Smooth muscle cell (in vitro differentiated cells): ENCODE data around the gene MYBPC3. TPM values are rescaled to one million over a fixed set of nuclear protein-coding genes. Genes with fewer than 3 reads are reported as not detected.

ENCODE experiments used
- DNase-seq: peaks from one replicate; lab custom pipeline; 2025; ENCODE audit not compliant: unreplicated experiment; lab: John Stamatoyannopoulos, UW
- H2AFZ ChIP-seq: fragments of 200-600 bp; sonication (generic); 2 replicates; pipeline ENCODE4 v1.6.0; 2016; ENCODE audit warnings: antibody characterized with exemption, low read depth, mild to moderate bottlenecking
- H3F3A ChIP-seq: fragments of 200-600 bp; sonication (generic); 2 replicates; pipeline ENCODE4 v1.6.0; 2017; ENCODE audit warnings: antibody characterized with exemption, low read depth
- H3K27ac ChIP-seq: fragments of 200-600 bp; sonication (generic); 2 replicates; pipeline ENCODE4 v1.5.1; 2016; ENCODE audit warnings: low read depth, mild to moderate bottlenecking
- H3K27me3 ChIP-seq: fragments of 200-600 bp; sonication (generic); 2 replicates; pipeline ENCODE4 v1.6.1; 2016; ENCODE audit warnings: low read depth, mild to moderate bottlenecking
- H3K36me3 ChIP-seq: fragments of 200-600 bp; sonication (generic); 2 replicates; pipeline ENCODE4 v1.5.1; 2016; ENCODE audit warnings: low read depth
- H3K4me1 ChIP-seq: fragments of 200-600 bp; sonication (generic); 2 replicates; pipeline ENCODE4 v1.5.1; 2016; ENCODE audit warnings: low read depth
- H3K4me2 ChIP-seq: fragments of 200-600 bp; sonication (generic); 2 replicates; pipeline ENCODE4 v1.6.0; 2016; ENCODE audit warnings: mild to moderate bottlenecking
- H3K4me3 ChIP-seq: fragments of 200-600 bp; sonication (generic); 2 replicates; pipeline ENCODE4 v1.5.1; 2016; ENCODE audit warnings: mild to moderate bottlenecking
- H3K79me2 ChIP-seq: fragments of 200-600 bp; sonication (generic); 2 replicates; pipeline ENCODE4 v1.6.0; 2016; ENCODE audit warnings: low read depth, mild to moderate bottlenecking
- H3K9ac ChIP-seq: fragments of 200-600 bp; sonication (generic); 2 replicates; pipeline ENCODE4 v1.6.0; 2016; ENCODE audit warnings: low read depth
- H3K9me3 ChIP-seq: fragments of 200-600 bp; sonication (generic); replicated peaks from 2 replicates; pipeline ENCODE4 v1.5.1; 2016; ENCODE audit warnings: low read depth
- H4K20me1 ChIP-seq: fragments of 200-600 bp; sonication (generic); 2 replicates; pipeline ENCODE4 v1.6.0; 2016; ENCODE audit warnings: low read depth
- WGBS: methylation state at CpG from one replicate; pipeline ENCODE4 v1.1.7; 2016; ENCODE audit warnings: low lambda C conversion rate; 5-methylcytosine and 5-hydroxymethylcytosine counted together
- polyA plus RNA-seq: library from polyadenylated mRNA; unstranded; fragments of >200 nt; fragmentation: Nextera tagmentation; extraction: Ambion mirVana; gene quantifications from 2 replicates; pipeline ENCODE4 v1.2.1, GENCODE V29; 2016
- total RNA-seq: library from RNA; depleted of rRNA; stranded (reverse); fragments of >200 nt; gene quantifications from 2 replicates; pipeline ENCODE4 v1.2.3, GENCODE V29; 2014
- TF ChIP-seq, protein P1 (sequence below): fragments of 200-600 bp; sonication (generic); IDR thresholded peaks from 2 replicates; pipeline ENCODE4 v1.5.1; 2017; ENCODE audit warnings: borderline replicate concordance, mild to moderate bottlenecking, antibody characterized with exemption; ENCODE audit not compliant: insufficient read depth, poor library complexity, severe bottlenecking

MYBPC3 gene
- total and polyA plus RNA-seq, 2 experiments from 2014 or later: 0.03 TPM; not detected in 1

DNA sequence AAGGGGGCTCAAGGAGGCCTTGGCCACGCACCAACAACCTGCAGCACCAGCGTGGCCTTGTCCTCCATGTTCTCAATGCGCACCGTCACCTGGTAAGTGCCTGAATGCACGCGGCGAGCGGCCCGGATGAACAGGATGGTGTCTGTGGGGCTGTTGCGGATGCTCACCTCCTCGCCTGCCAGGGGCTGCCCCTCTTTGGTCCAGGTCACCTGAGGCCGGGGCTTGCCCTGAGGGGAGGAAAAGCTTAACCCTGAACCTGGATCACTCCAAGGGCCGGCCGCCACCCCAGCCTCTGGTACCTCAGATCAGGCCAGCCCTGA, 19.0 kb downstream of the MYBPC3 start:
- Histone ChIP-seq H3K79me2 (no peaks in the 10 kb centered on the region), H3K9ac (no peak overlapping the region), H2AFZ (no peak overlapping the region), H3K4me1 (no peaks in the 10 kb centered on the region), H3K4me2 (no peak overlapping the region), H3K27ac (no peak overlapping the region), H3F3A (no peaks in the 10 kb centered on the region), H3K36me3 (no peaks in the 10 kb centered on the region), H3K4me3 (no peak overlapping the region), H3K27me3 (no peaks in the 10 kb centered on the region), H3K9me3 (no peaks in the 10 kb centered on the region), H4K20me1 (no peaks in the 10 kb centered on the region)
- WGBS: 92% methylated on average over 14 of the region's 14 CpGs
- DNase-seq: no peak
- TF ChIP-seq, protein P1, sequence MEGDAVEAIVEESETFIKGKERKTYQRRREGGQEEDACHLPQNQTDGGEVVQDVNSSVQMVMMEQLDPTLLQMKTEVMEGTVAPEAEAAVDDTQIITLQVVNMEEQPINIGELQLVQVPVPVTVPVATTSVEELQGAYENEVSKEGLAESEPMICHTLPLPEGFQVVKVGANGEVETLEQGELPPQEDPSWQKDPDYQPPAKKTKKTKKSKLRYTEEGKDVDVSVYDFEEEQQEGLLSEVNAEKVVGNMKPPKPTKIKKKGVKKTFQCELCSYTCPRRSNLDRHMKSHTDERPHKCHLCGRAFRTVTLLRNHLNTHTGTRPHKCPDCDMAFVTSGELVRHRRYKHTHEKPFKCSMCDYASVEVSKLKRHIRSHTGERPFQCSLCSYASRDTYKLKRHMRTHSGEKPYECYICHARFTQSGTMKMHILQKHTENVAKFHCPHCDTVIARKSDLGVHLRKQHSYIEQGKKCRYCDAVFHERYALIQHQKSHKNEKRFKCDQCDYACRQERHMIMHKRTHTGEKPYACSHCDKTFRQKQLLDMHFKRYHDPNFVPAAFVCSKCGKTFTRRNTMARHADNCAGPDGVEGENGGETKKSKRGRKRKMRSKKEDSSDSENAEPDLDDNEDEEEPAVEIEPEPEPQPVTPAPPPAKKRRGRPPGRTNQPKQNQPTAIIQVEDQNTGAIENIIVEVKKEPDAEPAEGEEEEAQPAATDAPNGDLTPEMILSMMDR: no peak

DNA sequence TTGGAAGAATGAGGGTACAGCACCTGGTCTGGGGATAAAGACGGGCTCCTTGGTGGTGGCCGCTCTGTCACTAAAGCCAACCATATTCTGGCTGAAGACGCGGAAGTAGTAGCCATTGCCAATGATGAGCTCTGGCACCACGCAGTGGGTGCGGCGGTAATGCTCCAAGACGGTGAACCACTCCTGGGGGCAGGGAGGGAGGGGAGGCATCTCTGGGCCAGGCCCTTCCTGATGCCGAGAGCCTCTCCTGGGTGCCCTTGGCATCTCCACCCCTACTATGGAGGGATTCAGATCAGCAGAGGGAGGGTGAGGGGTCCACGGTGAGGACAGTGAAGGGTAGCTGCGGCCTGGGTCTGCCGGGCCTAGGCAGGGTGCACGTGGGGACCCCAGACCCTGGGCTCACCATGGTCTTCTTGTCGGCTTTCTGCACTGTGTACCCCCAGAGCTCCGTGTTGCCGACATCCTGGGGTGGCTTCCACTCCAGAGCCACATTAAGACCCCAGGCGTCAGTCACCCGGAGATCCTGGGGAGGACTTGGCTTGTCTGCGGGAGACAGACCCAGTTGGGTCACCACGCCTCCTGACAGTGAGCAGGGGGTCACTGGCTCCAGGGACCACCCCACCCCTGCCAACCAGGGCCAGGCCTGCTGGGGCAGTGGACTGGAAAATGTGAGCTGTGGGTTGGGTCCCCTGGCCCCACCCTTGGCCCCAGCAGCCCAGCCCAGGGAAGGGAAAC, 19.5 kb downstream of the MYBPC3 start:
- Histone ChIP-seq H3K4me2 (no peak overlapping the region), H3F3A (no peaks in the 10 kb centered on the region), H3K79me2 (no peaks in the 10 kb centered on the region), H3K9me3 (no peaks in the 10 kb centered on the region), H3K4me3 (no peak overlapping the region), H4K20me1 (no peaks in the 10 kb centered on the region), H3K27me3 (no peaks in the 10 kb centered on the region), H3K27ac (no peak overlapping the region), H3K36me3 (no peaks in the 10 kb centered on the region), H3K4me1 (no peaks in the 10 kb centered on the region), H3K9ac (no peak overlapping the region), H2AFZ (no peak overlapping the region)
- TF ChIP-seq, protein P1: no peak
- DNase-seq: no peak
- WGBS: 95% methylated on average over 20 of the region's 20 CpGs

DNA sequence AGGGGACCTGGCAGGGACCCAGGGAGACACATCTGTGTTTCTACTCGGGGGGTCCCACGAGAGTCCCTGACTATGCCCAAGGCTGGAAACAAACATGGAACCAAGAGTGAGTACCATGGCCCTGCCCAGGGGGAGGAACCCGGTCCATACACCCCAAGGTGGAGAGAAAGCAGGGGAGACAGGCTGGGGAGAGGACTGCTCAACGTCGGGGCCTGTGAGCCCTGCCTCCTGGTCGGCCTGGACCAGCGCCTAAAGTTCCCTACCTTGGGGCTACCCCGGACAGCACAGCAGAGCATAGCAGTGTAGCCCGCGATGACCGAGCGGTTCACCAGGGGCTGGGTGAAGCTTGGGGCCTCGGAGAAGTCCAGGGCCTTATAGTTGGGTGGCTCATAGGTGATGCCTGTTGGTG, 20.2 kb downstream of the MYBPC3 start:
- H3K27ac ChIP-seq: no peak overlapping the region

More for the DNA sequence above, 20.2 kb downstream of the MYBPC3 start:
- no peaks in the 10 kb centered on the region for H3K4me1 ChIP-seq
- H3K9me3 ChIP-seq: no peaks in the 10 kb centered on the region
- no peaks in the 10 kb centered on the region for H3K36me3 ChIP-seq
- H3K27me3 ChIP-seq: no peaks in the 10 kb centered on the region
- WGBS: 96% methylated on average over 13 of the region's 13 CpGs
- TF ChIP-seq, protein P1: no peak
- H3K4me3 ChIP-seq: no peak overlapping the region
- H3K9ac ChIP-seq: no peak overlapping the region
- no peaks in the 10 kb centered on the region for H4K20me1 ChIP-seq
- no peaks in the 10 kb centered on the region for H3K79me2 ChIP-seq
- no peaks in the 10 kb centered on the region for H3F3A ChIP-seq
- no peak overlapping the region for H3K4me2 ChIP-seq
- no peak for DNase-seq
- H2AFZ ChIP-seq: no peak overlapping the region
